ENCODE results near the gene CKMT1A. TPM values are rescaled to one million over a fixed set of nuclear protein-coding genes. Genes with fewer than 3 reads are reported as not detected.

The CKMT1A gene
- 1.6 to 4.0 TPM (median 2.8 TPM) in 5 replicates for total RNA-seq (2022; extraction: Qiagen RNA extraction; ENCODE audit: low read depth)

GRCh38 chr15:43693148-43694022, at the start of gene CKMT1A:
CKMT1A (plus strand) TSS chr15:43693859; CDS start chr15:43694051, 192 bp downstream.

DNA sequence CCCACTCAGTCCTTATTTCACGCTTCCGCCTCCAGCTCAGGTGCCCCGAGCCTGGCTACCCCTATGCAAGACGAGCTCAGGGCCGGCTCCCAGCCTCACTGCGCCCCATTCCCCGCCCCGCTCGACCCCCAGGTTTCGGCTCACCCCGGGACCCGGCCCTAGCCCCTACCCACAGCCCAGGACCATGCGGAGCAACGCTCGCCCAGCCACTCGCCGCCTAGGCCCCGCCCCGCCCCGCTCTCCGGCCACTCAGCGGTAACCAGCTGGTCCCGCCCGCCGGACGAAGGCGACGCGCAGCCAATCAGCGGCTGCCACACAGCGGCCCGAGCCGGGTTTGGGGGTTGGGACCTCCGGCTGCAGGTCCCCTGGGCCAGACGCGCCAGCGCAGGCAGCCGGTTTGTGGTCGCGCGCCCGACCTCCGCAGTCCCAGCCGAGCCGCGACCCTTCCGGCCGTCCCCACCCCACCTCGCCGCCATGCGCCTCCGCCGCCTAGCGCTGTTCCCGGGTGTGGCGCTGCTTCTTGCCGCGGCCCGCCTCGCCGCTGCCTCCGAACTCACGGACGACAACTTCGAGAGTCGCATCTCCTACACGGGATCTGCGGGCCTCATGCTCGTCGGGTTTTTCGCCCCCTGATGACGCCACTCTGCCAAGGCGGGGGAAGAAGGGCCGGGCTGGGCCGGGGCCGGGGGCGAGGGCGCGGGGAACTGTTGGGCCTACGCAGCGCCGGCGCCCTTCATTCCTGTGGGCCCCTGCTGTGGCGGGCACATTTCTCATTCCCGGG, 44.8 kb upstream of the CKMT1A start, which contains the start of gene CATSPER2:
TSS of gene CATSPER2 (minus strand) at position 196 of the 781 bp plus-strand sequence. CDS start 783 bp downstream, outside the sequence.

GRCh38 chr15:43746245-43746902, 52.7 kb downstream of the CKMT1A start, which contains the start of gene PDIA3:
PDIA3 (plus strand) TSS chr15:43746438; CDS start chr15:43746540, 102 bp downstream.

Other genes with a start within 250 kb of the CKMT1A start
- gene TP53BP1, start 200.7 kb upstream of the CKMT1A start, total RNA-seq (2022; extraction: Qiagen RNA extraction; ENCODE audit: low read depth): 16.1 to 20.0 TPM (median 18.6 TPM) in 5 replicates
- gene MAP1A, start 176.3 kb upstream of the CKMT1A start, total RNA-seq (2022; extraction: Qiagen RNA extraction; ENCODE audit: low read depth): 0.76 to 0.97 TPM (median 0.85 TPM) in 5 replicates
- 4.7 to 6.3 TPM (median 5.8 TPM) in 5 replicates for gene PPIP5K1, start 103.7 kb upstream of the CKMT1A start, total RNA-seq (2022; extraction: Qiagen RNA extraction; ENCODE audit: low read depth)
- gene CKMT1B, start 99.8 kb upstream of the CKMT1A start, total RNA-seq (2022; extraction: Qiagen RNA extraction; ENCODE audit: low read depth): 2.9 to 6.1 TPM (median 3.4 TPM) in 5 replicates
- gene STRC, start 75.1 kb upstream of the CKMT1A start, total RNA-seq (2022; extraction: Qiagen RNA extraction; ENCODE audit: low read depth): 0.07 to 0.08 TPM in 2 of 5 replicates, not detected in the others
- gene CATSPER2, start 45.0 kb upstream of the CKMT1A start, total RNA-seq (2022; extraction: Qiagen RNA extraction; ENCODE audit: low read depth): 0.18 to 0.80 TPM (median 0.59 TPM) in 5 replicates
- 301 to 389 TPM (median 355 TPM) in 5 replicates for gene PDIA3, start 52.6 kb downstream of the CKMT1A start, total RNA-seq (2022; extraction: Qiagen RNA extraction; ENCODE audit: low read depth)
- 1.3 to 2.3 TPM (median 2.1 TPM) in 5 replicates for gene ELL3, start 83.1 kb downstream of the CKMT1A start, total RNA-seq (2022; extraction: Qiagen RNA extraction; ENCODE audit: low read depth)
- 445 to 774 TPM (median 681 TPM) in 5 replicates for gene SERF2, start 98.5 kb downstream of the CKMT1A start, total RNA-seq (2022; extraction: Qiagen RNA extraction; ENCODE audit: low read depth)
- 0.09 to 0.21 TPM (median 0.12 TPM) in 5 replicates for gene SERINC4, start 106.4 kb downstream of the CKMT1A start, total RNA-seq (2022; extraction: Qiagen RNA extraction; ENCODE audit: low read depth)
- 4.3 to 10.2 TPM (median 4.9 TPM) in 5 replicates for gene HYPK, start 106.7 kb downstream of the CKMT1A start, total RNA-seq (2022; extraction: Qiagen RNA extraction; ENCODE audit: low read depth)
- 23.5 to 31.6 TPM (median 27.4 TPM) in 5 replicates for gene MFAP1, start 130.8 kb downstream of the CKMT1A start, total RNA-seq (2022; extraction: Qiagen RNA extraction; ENCODE audit: low read depth)
- 10.0 to 18.2 TPM (median 13.2 TPM) in 5 replicates for gene WDR76, start 133.1 kb downstream of the CKMT1A start, total RNA-seq (2022; extraction: Qiagen RNA extraction; ENCODE audit: low read depth)